GM21447 (cell line): ENCODE data around the gene RIPOR3.
"Not testable (repeated sequence)": the region's sequence is repeated elsewhere in the genome, so short reads cannot be mapped to it uniquely, and the experiment has no call there.

ENCODE experiments used
- ATAC-seq: cut with Tn5 transposase; IDR thresholded peaks from one replicate; pipeline ENCODE4 v1.9.1; 2021; ENCODE audit not compliant: unreplicated experiment

The RIPOR3 gene

GRCh38 chr20:50560867-50561266 lies 130.5 kb downstream of the RIPOR3 start:
- no peak for ATAC-seq

- no peak for ATAC-seq
These were observed 131.3 kb downstream of the RIPOR3 start for GRCh38 chr20:50559856-50560638.

GRCh38 chr20:50559149-50559548 lies 132.2 kb downstream of the RIPOR3 start:
- no peak for ATAC-seq

- no peak for ATAC-seq
These were observed 132.8 kb downstream of the RIPOR3 start for GRCh38 chr20:50558483-50558925.

GRCh38 chr20:50557549-50558134 lies 133.7 kb downstream of the RIPOR3 start:
- no peak for ATAC-seq

GRCh38 chr20:50555662-50556061 lies 135.7 kb downstream of the RIPOR3 start:
- no peak for ATAC-seq

- no peak for ATAC-seq
These were observed 136.4 kb downstream of the RIPOR3 start for GRCh38 chr20:50554694-50555579.

GRCh38 chr20:50552979-50553378 lies 138.4 kb downstream of the RIPOR3 start:
- ATAC-seq, result no peak

GRCh38 chr20:50551288-50551687 lies 140.1 kb downstream of the RIPOR3 start:
- no peak for ATAC-seq

GRCh38 chr20:50550531-50550930 lies 140.8 kb downstream of the RIPOR3 start:
- ATAC-seq, result no peak

GRCh38 chr20:50548396-50548795 lies 142.9 kb downstream of the RIPOR3 start:
- no peak for ATAC-seq

GRCh38 chr20:50547964-50548363 lies 143.4 kb downstream of the RIPOR3 start:
- no peak for ATAC-seq

GRCh38 chr20:50546729-50547314 lies 144.5 kb downstream of the RIPOR3 start:
- no peak for ATAC-seq

- no peak for ATAC-seq
These were observed 146.2 kb downstream of the RIPOR3 start for GRCh38 chr20:50545126-50545525.

- no peak for ATAC-seq
These were observed 148.0 kb downstream of the RIPOR3 start for GRCh38 chr20:50543326-50543725.

GRCh38 chr20:50541606-50542041 lies 149.7 kb downstream of the RIPOR3 start:
- ATAC-seq, result peak; percentile 61

- peak; percentile 19 for ATAC-seq
These were observed 150.4 kb downstream of the RIPOR3 start for GRCh38 chr20:50540620-50541605.

- ATAC-seq, result not testable (repeated sequence)
These were observed 151.5 kb downstream of the RIPOR3 start for GRCh38 chr20:50539798-50540197.

GRCh38 chr20:50538276-50538675 lies 153.1 kb downstream of the RIPOR3 start:
- no peak for ATAC-seq
